Activated gamma-delta T cell treated with anti-CD3 and anti-CD28 coated beads, Interleukin-2, amount 50 U/mL, for 16 hours (primary cell): ENCODE measurements around the gene MTHFD1.

Source experiments
- DNase-seq: peaks from one replicate; pipeline ENCODE4 v3.0.0-alpha.2; 2020; ENCODE audit warnings: low read depth

MTHFD1 gene

DNA sequence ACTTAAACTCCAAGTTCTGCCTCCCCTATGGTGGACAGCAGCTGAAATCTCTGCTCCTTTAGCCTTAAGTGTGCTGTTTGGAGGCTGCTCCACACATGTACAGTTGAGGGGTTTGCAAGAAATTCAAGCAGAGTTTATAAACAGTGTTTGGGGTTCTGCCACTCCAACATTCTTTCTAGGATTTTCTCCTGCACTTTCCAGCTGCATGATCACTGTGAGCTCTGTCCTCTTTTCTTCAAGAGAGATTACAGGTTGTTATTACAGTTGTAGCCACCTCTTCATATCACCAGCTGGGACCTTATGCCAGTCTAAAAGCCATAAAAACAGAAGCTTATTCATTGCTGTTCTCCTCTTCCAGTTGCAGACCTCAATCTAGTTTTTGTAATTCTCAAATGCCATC is 107.1 kb downstream of the MTHFD1 start:
- DNase-seq: no peak

DNA sequence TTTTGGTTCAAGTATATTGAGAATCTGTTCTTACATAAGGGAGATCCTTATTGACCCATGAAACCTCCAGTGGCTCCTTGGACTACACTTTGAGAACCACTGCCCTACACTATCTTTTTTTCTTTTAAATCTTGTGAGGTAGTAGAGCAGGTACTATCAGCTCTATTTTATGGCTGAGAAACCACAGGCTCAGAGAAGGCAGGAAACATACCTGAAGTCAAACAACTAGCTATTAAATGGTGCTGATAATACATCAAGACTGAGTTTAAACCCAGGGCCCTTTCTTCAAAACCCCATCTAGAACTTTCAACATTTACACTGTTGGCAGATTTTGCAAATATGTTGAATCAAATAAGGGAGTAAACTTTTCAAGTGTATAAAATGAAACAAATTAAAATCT is 108.6 kb downstream of the MTHFD1 start:
- no peak for DNase-seq

DNA sequence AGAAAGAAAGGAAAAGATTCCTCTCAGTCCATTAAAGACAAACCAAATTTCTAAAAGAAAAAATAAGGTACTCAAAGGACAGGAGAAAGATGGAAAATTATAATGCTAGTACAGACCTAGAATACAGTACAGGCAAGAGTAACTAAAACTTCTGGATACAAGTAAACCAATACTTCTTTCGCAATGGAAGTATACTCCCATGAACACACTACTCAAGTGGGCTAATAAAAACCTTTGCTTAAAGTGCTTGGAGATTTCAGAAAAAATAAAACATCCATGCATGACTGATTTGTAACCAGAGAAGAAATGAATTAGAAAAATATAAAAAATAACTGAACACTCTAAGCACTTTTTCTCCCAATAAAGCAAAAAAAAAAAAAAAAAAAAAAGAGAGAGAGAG is 111.9 kb downstream of the MTHFD1 start:
- no peak for DNase-seq

- no peak for DNase-seq
These were observed 113.4 kb downstream of the MTHFD1 start for GRCh38 chr14:64501411-64502171.

DNA sequence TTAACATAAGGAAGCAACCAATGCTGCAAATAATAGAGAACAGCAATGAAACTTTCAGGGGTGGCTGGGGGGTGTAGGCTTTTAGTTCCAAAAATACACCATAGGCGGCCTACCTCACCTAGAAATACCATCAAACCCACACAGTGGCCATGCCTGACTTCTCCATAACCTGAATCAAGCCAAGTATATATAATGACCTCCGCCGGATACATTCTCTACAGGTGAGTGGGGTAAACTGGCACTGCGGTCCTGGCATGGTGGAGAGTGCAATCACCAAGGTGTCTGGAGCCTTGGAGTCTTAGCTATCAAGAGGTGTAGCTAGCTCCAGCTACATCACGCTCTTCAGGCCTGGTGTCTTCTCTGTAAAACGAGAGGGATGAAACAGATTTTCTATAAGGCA is 114.3 kb downstream of the MTHFD1 start:
- DNase-seq: no peak

- DNase-seq: no peak
These were observed 114.8 kb downstream of the MTHFD1 start for GRCh38 chr14:64502887-64503433.

- DNase-seq: peak; percentile 95
These were observed 115.5 kb downstream of the MTHFD1 start, which contains the start of gene ZBTB25 for GRCh38 chr14:64503434-64504309. ZBTB25 (minus strand) TSS chr14:64503838; CDS start chr14:64490533, 13,305 bp downstream.

DNA sequence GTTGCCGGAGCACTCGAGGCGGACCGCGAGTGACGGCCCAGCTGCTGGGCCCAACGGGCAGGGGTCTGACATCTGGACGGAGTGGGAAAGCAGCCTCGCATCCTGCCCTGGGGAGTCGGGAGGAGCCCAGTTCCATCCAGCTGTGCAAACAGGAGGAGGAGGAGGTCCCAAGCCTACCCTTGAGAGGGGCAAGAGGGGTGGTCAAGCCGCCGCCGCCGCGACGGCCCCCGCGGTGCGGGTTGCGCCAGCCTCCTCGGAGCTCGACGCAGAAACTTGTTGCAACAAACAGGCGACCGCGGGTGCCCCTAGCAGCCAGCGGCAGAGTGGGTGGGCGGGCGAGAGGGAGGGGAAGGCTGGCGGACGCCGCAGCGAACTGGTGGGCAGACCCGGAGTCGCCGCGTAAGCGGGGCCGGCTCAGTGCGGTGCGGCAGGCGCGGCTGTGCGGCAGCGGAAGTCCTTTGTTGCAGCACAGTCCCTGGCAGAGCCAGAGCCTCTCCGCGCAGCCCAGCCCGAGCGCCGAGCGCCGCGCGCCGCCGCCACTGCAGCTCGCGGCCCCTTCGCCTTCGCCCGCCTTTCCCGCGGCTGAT is 116.2 kb downstream of the MTHFD1 start, which contains the start of gene ZBTB1:
Gene ZBTB1 (plus strand): TSS at position 461 of the 587 bp plus-strand sequence. CDS start 16,735 bp downstream, outside the sequence.
- peak; percentile 87 for DNase-seq

GRCh38 chr14:64504897-64505794 is 117.0 kb downstream of the MTHFD1 start:
- peak; percentile 70 for DNase-seq

GRCh38 chr14:64506721-64507120 is 118.6 kb downstream of the MTHFD1 start:
- DNase-seq: no peak

GRCh38 chr14:64507376-64508156 is 119.4 kb downstream of the MTHFD1 start:
- no peak for DNase-seq

DNA sequence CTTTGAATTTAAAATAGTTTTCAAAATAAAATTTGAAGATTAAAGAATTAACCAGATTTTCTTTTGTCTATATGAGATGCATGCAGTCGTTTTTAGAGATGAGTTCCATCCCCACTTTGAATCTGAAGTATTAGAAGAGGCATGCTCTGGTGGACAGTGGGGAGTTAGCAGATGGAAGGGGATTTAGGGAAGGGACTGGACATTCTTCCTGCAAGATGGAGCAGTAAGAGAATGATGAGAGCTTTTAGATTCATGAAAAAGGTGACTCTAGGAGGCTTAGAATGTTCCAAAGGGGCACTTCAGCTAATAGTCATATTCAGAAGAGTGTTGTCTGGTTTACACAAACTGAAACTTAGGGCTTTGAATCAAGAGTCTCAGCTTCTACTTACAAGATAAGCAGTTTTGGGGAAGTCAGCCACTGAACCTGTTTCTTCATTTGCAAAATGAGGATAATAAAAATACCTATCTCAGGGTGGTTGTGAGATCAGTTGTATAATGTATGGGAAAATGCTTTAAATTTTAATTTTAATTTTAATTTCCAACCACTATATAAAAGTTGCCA is 120.1 kb downstream of the MTHFD1 start:
- DNase-seq: no peak

GRCh38 chr14:64509036-64509435 is 120.9 kb downstream of the MTHFD1 start:
- DNase-seq: no peak
